Endothelial cell of umbilical vein (primary cell): ENCODE data around the gene CDK12. TPM values are rescaled to one million over a fixed set of nuclear protein-coding genes. Genes with fewer than 3 reads are reported as not detected.

Experiments
- BruUV-seq: library from RNA; stranded (reverse); fragments of 400-500 nt; replicated peaks from 2 replicates; lab custom pipeline; 2021; lab: Mats Ljungman, UMichigan
- CTCF ChIA-PET: fragments of 300-600, 350-600 bp; sonication (Branson Sonifier 250); formaldehyde crosslinking; loops from one replicate; lab custom pipeline; 2021; ENCODE audit warnings: antibody characterized with exemption, inconsistent platforms; lab: Charles Lee
- POLR2A ChIA-PET: fragments of 300-600, 350-600 bp; sonication (Branson Sonifier 250); formaldehyde crosslinking; loops from one replicate; lab custom pipeline; 2021; ENCODE audit warnings: antibody characterized with exemption, inconsistent platforms; lab: Charles Lee
- DNase-seq: peaks from one replicate; pipeline ENCODE4 v3.0.0-alpha.2; 2011; ENCODE audit warnings: low read depth, low spot score
- FAIRE-seq: peaks from 2 replicates; lab custom pipeline; 2011; peaks lifted over from hg19 to GRCh38; lab: Jason Lieb, UNC
- H2AFZ ChIP-seq: 2 replicates; pipeline ENCODE4 v1.6.0; 2012; ENCODE audit warnings: low read depth, low read length, control low read depth, inconsistent platforms
- H3K27ac ChIP-seq: 2 replicates; pipeline ENCODE4 v1.5.1; 2011; ENCODE audit warnings: low read depth, mild to moderate bottlenecking, control low read depth, low read length, moderate library complexity; ENCODE audit not compliant: insufficient read depth
- H3K27me3 ChIP-seq, 2 experiments: 2 replicates each; pipeline versions ENCODE4 v1.6.0 to v1.6.1; 2011; ENCODE audit warnings: low read length in 2 of 2, mixed read lengths in 1 of 2; ENCODE audit not compliant: control insufficient read depth in 2 of 2, insufficient read depth in 2 of 2
- H3K36me3 ChIP-seq, 2 experiments: 2 replicates in 1 of 2; 3 replicates in 1 of 2; pipeline ENCODE4 v1.5.1; 2011; ENCODE audit warnings: low read length in 2 of 2, mild to moderate bottlenecking in 1 of 2, moderate library complexity in 1 of 2; ENCODE audit not compliant: control insufficient read depth in 2 of 2, insufficient read depth in 2 of 2; ENCODE audit errors: extremely low read depth in 1 of 2
- H3K4me1 ChIP-seq: 3 replicates; pipeline ENCODE4 v1.5.1; 2011; ENCODE audit warnings: mild to moderate bottlenecking, low read length; ENCODE audit not compliant: control insufficient read depth, insufficient read depth; ENCODE audit errors: extremely low read depth
- H3K4me2 ChIP-seq: 2 replicates; pipeline ENCODE4 v1.6.1; 2011; ENCODE audit warnings: low read length, control low read depth, mixed read lengths; ENCODE audit not compliant: insufficient read depth
- H3K4me3 ChIP-seq, 3 experiments: fragments of 200-600 bp in 1 of 3; sonication (generic), shearing (Covaris generic) in 1 of 3; replicated peaks in 1 of 3; 2 replicates each; pipeline ENCODE4 v1.5.1; 2011 to 2016; ENCODE audit warnings: control low read depth in 3 of 3, low read length in 3 of 3, mild to moderate bottlenecking in 2 of 3, inconsistent platforms in 1 of 3, low read depth in 1 of 3, moderate library complexity in 1 of 3; ENCODE audit not compliant: insufficient read depth in 1 of 3
- H3K79me2 ChIP-seq: 2 replicates; pipeline ENCODE4 v1.6.0; 2012; ENCODE audit warnings: low read length, inconsistent platforms; ENCODE audit not compliant: control insufficient read depth, insufficient read depth
- H3K9ac ChIP-seq: replicated peaks from 2 replicates; pipeline ENCODE3; 2011; ENCODE audit warnings: low read length, control low read depth; ENCODE audit not compliant: insufficient read depth; ENCODE audit errors: extremely low read depth
- H3K9me1 ChIP-seq: replicated peaks from 3 replicates; pipeline ENCODE4 v1.6.0; 2011; ENCODE audit warnings: mild to moderate bottlenecking, low read length; ENCODE audit not compliant: control insufficient read depth, insufficient read depth; ENCODE audit errors: extremely low read depth
- H3K9me3 ChIP-seq: replicated peaks from 2 replicates; pipeline ENCODE4 v1.5.1; 2012; ENCODE audit warnings: low read length, inconsistent platforms; ENCODE audit not compliant: control insufficient read depth, insufficient read depth
- H4K20me1 ChIP-seq: replicated peaks from 2 replicates; pipeline ENCODE3; 2011; ENCODE audit warnings: mild to moderate bottlenecking, low read length; ENCODE audit not compliant: control insufficient read depth, insufficient read depth; ENCODE audit errors: extremely low read depth
- CTCF ChIP-seq, 2 donors: IDR thresholded peaks; 1 replicate in 1 of 2; 2 replicates in 1 of 2; pipeline ENCODE4 v1.5.1; 2011; ENCODE audit warnings: low read length in 2 of 2, mild to moderate bottlenecking in 2 of 2, moderate library complexity in 2 of 2, control low read depth in 1 of 2, inconsistent platforms in 1 of 2, low read depth in 1 of 2; ENCODE audit not compliant: insufficient read depth in 1 of 2; ENCODE audit errors: extremely low read depth in 1 of 2
- EZH2 ChIP-seq: IDR thresholded peaks from 2 replicates; pipeline ENCODE4 v1.6.1; 2012; ENCODE audit warnings: borderline replicate concordance, low read depth, mild to moderate bottlenecking, moderate library complexity, low read length, inconsistent platforms; ENCODE audit not compliant: severe bottlenecking
- FOS ChIP-seq: IDR thresholded peaks from 2 replicates; pipeline ENCODE4 v1.6.1; 2011; ENCODE audit warnings: mild to moderate bottlenecking, low read length, moderate library complexity, borderline replicate concordance; ENCODE audit not compliant: insufficient read depth
- GATA2 ChIP-seq: IDR thresholded peaks from 2 replicates; pipeline ENCODE4 v1.7.0; 2011; ENCODE audit warnings: low read depth, mild to moderate bottlenecking, moderate library complexity, mixed read lengths, low read length; ENCODE audit not compliant: insufficient read length, insufficient read depth
- JUN ChIP-seq: IDR thresholded peaks from 2 replicates; pipeline ENCODE4 v1.6.1; 2011; ENCODE audit warnings: borderline replicate concordance, low read depth; ENCODE audit not compliant: insufficient read length, insufficient read depth
- MAX ChIP-seq: IDR thresholded peaks from 2 replicates; pipeline ENCODE4 v1.6.1; 2011; ENCODE audit not compliant: insufficient read depth, insufficient read length
- MYC ChIP-seq: IDR thresholded peaks from one replicate; pipeline ENCODE4 v1.6.1; 2011; ENCODE audit warnings: mild to moderate bottlenecking, low read depth, low read length
- POLR2A ChIP-seq: IDR thresholded peaks from 2 replicates; pipeline ENCODE4 v1.6.1; 2012; ENCODE audit warnings: low read depth, mild to moderate bottlenecking, control low read depth, low read length
- POLR2AphosphoS5 ChIP-seq: IDR thresholded peaks from 2 replicates; pipeline ENCODE4 v1.6.1; 2012; ENCODE audit warnings: low read depth, mild to moderate bottlenecking, control low read depth, low read length, moderate library complexity; ENCODE audit not compliant: insufficient read depth
- dilution Hi-C: fragments of 300-500 bp; cut with MboI; formaldehyde crosslinking; loops from one replicate; pipeline ENCODE4 v1.15.0; 2019; ENCODE audit warnings: low sequenced_read_pairs; ENCODE audit not compliant: extremely low pct_ligation_motif_present
- intact Hi-C: fragments of 100-400 bp; cut with micrococcal nuclease; formaldehyde crosslinking; loops from one replicate; pipeline ENCODE4 v1.10.0; 2022
- polyA plus RNA-seq, 4 experiments: library from polyadenylated mRNA; depleted of rRNA in 3 of 4; stranded (reverse) in 3 of 4; unstranded in 1 of 4; fragments of >200 nt; gene quantifications; 2 replicates each; pipeline versions ENCODE4 v1.2.1 to v1.2.3, GENCODE V29; 2011 to 2012; ENCODE audit warnings: missing spikeins in 1 of 4
- small RNA-seq: library from RNA; depleted of rRNA; stranded (forward); fragments of <200 nt; gene quantifications from one replicate; pipeline ENCODE3, GENCODE V24; 2012; ENCODE audit warnings: low replicate concordance, low read depth; ENCODE audit not compliant: insufficient read depth, insufficient read length
- total RNA-seq: library from RNA; stranded (reverse); gene quantifications from 2 replicates; pipeline ENCODE4 v1.2.3, GENCODE V29; 2021

The CDK12 gene
- total and polyA plus RNA-seq, 2 donors (not counting 3 experiments of a cell fraction or from before 2014, with no cell fraction given), result 14.2 to 55.4 TPM

- dilution Hi-C loops (no loop called here), intact Hi-C loops (no loop called here)
- FAIRE-seq (no peak), DNase-seq (no peak)
- no peaks in the 10 kb centered on the region for H3K9me3 ChIP-seq
- peaks cover 3% of the 10 kb centered on the region for H3K4me1 ChIP-seq
- no peak overlapping the region for H3K4me2 ChIP-seq
- no peaks in the 10 kb centered on the region for H3K9me1 ChIP-seq
- H3K9ac ChIP-seq, result no peak overlapping the region
- BruUV-seq, result no TSS peak
- H2AFZ ChIP-seq, result no peak overlapping the region
- TF ChIP-seq MYC, result no peak
- TF ChIP-seq FOS, result no peak
- no peak for TF ChIP-seq POLR2A
- no peak for TF ChIP-seq CTCF (IDR thresholded peaks at IDR 0.05; ENCODE audit: extremely low read depth in 1 of 2, insufficient read depth in 1 of 2, low read depth in 1 of 2, low read length in 2 of 2)
- TF ChIP-seq GATA2, result no peak
- TF ChIP-seq MAX, result no peak
- no peak for TF ChIP-seq JUN
- no peak for TF ChIP-seq POLR2AphosphoS5
- TF ChIP-seq EZH2, result no peak
- CTCF ChIA-PET, result interaction anchor here (3.8 kb wide), 1 partner anchor 39 kb away, joined by 19 read pairs; no protein-coding TSS in a partner anchor
- H4K20me1 ChIP-seq, result no peaks in the 10 kb centered on the region
- POLR2A ChIA-PET, result no interaction called here
- H3K4me3 ChIP-seq, result no peak overlapping the region
- no peaks in the 10 kb centered on the region for H3K79me2 ChIP-seq
- no peak overlapping the region for H3K27ac ChIP-seq
- H3K36me3 ChIP-seq, result no peaks in the 10 kb centered on the region
- H3K27me3 ChIP-seq, result peaks cover 11 to 12% of the 10 kb centered on the region in 2 experiments
Observed at GRCh38 chr17:39582658-39583057, 121.4 kb downstream of the CDK12 start.

Small RNAs within 50 kb of the gene (small RNA-seq; reads per million reads assigned to genes)
- gene RNU6-233P, result not detected

Other genes with a start within 250 kb of the CDK12 start
- gene STAC2, start 235.5 kb upstream of the CDK12 start, total RNA-seq, result not detected in 2 replicates
- not detected in 2 replicates for gene STAC2, start 235.5 kb upstream of the CDK12 start, polyA plus RNA-seq
- 14.8 and 18.0 TPM in 2 replicates for gene FBXL20, start 59.9 kb upstream of the CDK12 start, total RNA-seq
- gene FBXL20, start 59.9 kb upstream of the CDK12 start, polyA plus RNA-seq, result 4.6 and 4.8 TPM in 2 replicates
- gene MED1, start 10.2 kb upstream of the CDK12 start, total RNA-seq, result 39.8 and 46.2 TPM in 2 replicates
- 18.2 and 19.8 TPM in 2 replicates for gene MED1, start 10.2 kb upstream of the CDK12 start, polyA plus RNA-seq
- not detected in 2 replicates for gene NEUROD2, start 146.4 kb downstream of the CDK12 start, total RNA-seq
- gene NEUROD2, start 146.4 kb downstream of the CDK12 start, polyA plus RNA-seq, result not detected in 2 replicates
- gene PPP1R1B, start 165.5 kb downstream of the CDK12 start, total RNA-seq, result not detected in 2 replicates
- not detected in 2 replicates for gene PPP1R1B, start 165.5 kb downstream of the CDK12 start, polyA plus RNA-seq
- 48.9 and 51.0 TPM in 2 replicates for gene STARD3, start 175.7 kb downstream of the CDK12 start, total RNA-seq
- gene STARD3, start 175.7 kb downstream of the CDK12 start, polyA plus RNA-seq, result 75.7 and 102 TPM in 2 replicates
- 0.78 and 0.93 TPM in 2 replicates for gene TCAP, start 203.9 kb downstream of the CDK12 start, total RNA-seq
- gene TCAP, start 203.9 kb downstream of the CDK12 start, polyA plus RNA-seq, result 0.46 and 0.51 TPM in 2 replicates
- gene PNMT, start 207.0 kb downstream of the CDK12 start, total RNA-seq, result not detected in 2 replicates
- 0.11 and 0.35 TPM in 2 replicates for gene PNMT, start 207.0 kb downstream of the CDK12 start, polyA plus RNA-seq
- gene PGAP3, start 226.6 kb downstream of the CDK12 start, total RNA-seq, result 6.4 and 7.0 TPM in 2 replicates
- gene PGAP3, start 226.6 kb downstream of the CDK12 start, polyA plus RNA-seq, result 14.9 and 17.0 TPM in 2 replicates
- 29.1 and 32.9 TPM in 2 replicates for gene ERBB2, start 238.6 kb downstream of the CDK12 start, total RNA-seq
- gene ERBB2, start 238.6 kb downstream of the CDK12 start, polyA plus RNA-seq, result 20.6 and 22.8 TPM in 2 replicates